K562 (cell line): ENCODE results near the gene UHRF1. TPM values are rescaled to one million over a fixed set of nuclear protein-coding genes. Genes with fewer than 3 reads are reported as not detected.

ENCODE experiments used
- ATAC-seq: fragments of 200-7000 bp; cut with Tn5 transposase; 3 replicates; pipeline ENCODE4 v1.9.1; 2020; ENCODE audit warnings: moderate library complexity
- BruUV-seq: library from RNA; stranded (reverse); fragments of 400-500 nt; replicated peaks from 2 replicates; lab custom pipeline; 2021; lab: Mats Ljungman, UMichigan
- CTCF ChIA-PET: fragments of 300-600 bp; formaldehyde crosslinking; extraction: SDS; loops from one replicate; lab custom pipeline; 2021; ENCODE audit warnings: low intra/inter-chr PET ratio; lab: Yijun Ruan, JAX
- POLR2A ChIA-PET: fragments of 300-600, 350-650 bp; sonication (Branson Sonifier 250); formaldehyde crosslinking; extraction: SDS; loops from one replicate; lab custom pipeline; 2021; ENCODE audit warnings: antibody characterized with exemption, inconsistent platforms; lab: Yijun Ruan, JAX
- DNase-seq, 4 experiments: peaks; one replicate each; pipeline versions ENCODE4 v3.0.0 to v3.0.0-alpha.2; 2011 to 2018; ENCODE audit warnings: low spot score in 3 of 4, mixed read lengths in 3 of 4; ENCODE audit errors: extremely low read depth in 1 of 4
- FAIRE-seq: peaks from 2 replicates; lab custom pipeline; 2011; peaks lifted over from hg19 to GRCh38; lab: Jason Lieb, UNC
- H2AFZ ChIP-seq: 2 replicates; pipeline ENCODE4 v1.6.0; 2011; ENCODE audit warnings: low read depth, low read length, control low read depth, inconsistent platforms
- H3K27ac ChIP-seq: fragments of 200-600 bp; 3 replicates; pipeline ENCODE4 v1.8.0; 2011; ENCODE audit warnings: low read depth, mild to moderate bottlenecking, control low read depth, inconsistent platforms, low read length, moderate library complexity, mixed read lengths; ENCODE audit errors: extremely low read depth
- H3K27me3 ChIP-seq, 2 experiments: fragments of 300-600 bp in 1 of 2; 2 replicates in 1 of 2; 3 replicates in 1 of 2; pipeline versions ENCODE4 v1.6.0 to v1.8.0; 2011; ENCODE audit warnings: inconsistent platforms in 2 of 2, low read length in 2 of 2, mild to moderate bottlenecking in 1 of 2, mixed read lengths in 1 of 2, moderate library complexity in 1 of 2; ENCODE audit not compliant: control insufficient read depth in 2 of 2, insufficient read depth in 2 of 2
- H3K36me3 ChIP-seq: fragments of 300-600 bp; 3 replicates; pipeline ENCODE4 v1.8.0; 2011; ENCODE audit warnings: mild to moderate bottlenecking, low read length, inconsistent platforms; ENCODE audit not compliant: control insufficient read depth, insufficient read depth
- H3K4me1 ChIP-seq, 2 experiments: fragments of 200-600 bp in 1 of 2; replicated peaks in 1 of 2; 2 replicates in 1 of 2; 3 replicates in 1 of 2; pipeline versions ENCODE4 v1.5.1 to v1.8.0; 2011; ENCODE audit warnings: inconsistent platforms in 2 of 2, low read length in 2 of 2, mild to moderate bottlenecking in 1 of 2, mixed read lengths in 1 of 2, moderate library complexity in 1 of 2; ENCODE audit not compliant: control insufficient read depth in 2 of 2, insufficient read depth in 2 of 2
- H3K4me2 ChIP-seq: 2 replicates; pipeline ENCODE4 v1.6.1; 2011; ENCODE audit warnings: low read length, control low read depth, inconsistent platforms, mixed read lengths; ENCODE audit not compliant: insufficient read depth
- H3K4me3 ChIP-seq: fragments of 200-600 bp; sonication (generic), shearing (Covaris generic); 2 replicates; pipeline ENCODE4 v1.5.1; 2016; ENCODE audit warnings: control low read depth, inconsistent platforms
- H3K79me2 ChIP-seq: fragments of 200-600 bp; 3 replicates; pipeline ENCODE4 v1.8.0; 2011; ENCODE audit warnings: low read length, inconsistent platforms; ENCODE audit not compliant: control insufficient read depth, insufficient read depth
- H3K9ac ChIP-seq, 2 experiments: 2 replicates each; pipeline versions ENCODE4 v1.6.0 to v1.6.1; 2011; ENCODE audit warnings: low read depth in 2 of 2, low read length in 2 of 2, control low read depth in 1 of 2, inconsistent platforms in 1 of 2, mild to moderate bottlenecking in 1 of 2, mixed read lengths in 1 of 2; ENCODE audit not compliant: insufficient read depth in 1 of 2
- H3K9me1 ChIP-seq: one replicate; pipeline ENCODE4 v1.6.0; 2011; ENCODE audit warnings: inconsistent platforms, mild to moderate bottlenecking, low read length, moderate library complexity; ENCODE audit not compliant: control insufficient read depth, insufficient read depth
- H3K9me3 ChIP-seq: replicated peaks from 2 replicates; pipeline ENCODE4 v1.5.1; 2011; ENCODE audit warnings: low read depth, low read length, inconsistent platforms; ENCODE audit not compliant: control insufficient read depth, insufficient read depth
- H4K20me1 ChIP-seq: replicated peaks from 2 replicates; pipeline ENCODE4 v1.6.1; 2011; ENCODE audit warnings: low read length, inconsistent platforms, mixed read lengths; ENCODE audit not compliant: control insufficient read depth, insufficient read depth
- CTBP1 ChIP-seq: fragments of 450-650 bp; IDR thresholded peaks from 2 replicates; pipeline ENCODE4 v1.6.1; 2016; ENCODE audit warnings: borderline replicate concordance
- HES1 ChIP-seq: fragments of 450-650 bp; IDR thresholded peaks from 2 replicates; pipeline ENCODE4 v1.6.1; 2016; ENCODE audit warnings: low read depth, mild to moderate bottlenecking, moderate library complexity
- HLTF ChIP-seq: fragments of 450-650 bp; IDR thresholded peaks from 2 replicates; pipeline ENCODE4 v1.6.1; 2016
- JUND ChIP-seq, 2 experiments: IDR thresholded peaks; 2 replicates in 1 of 2; 3 replicates in 1 of 2; pipeline ENCODE4 v1.6.1; 2011; ENCODE audit warnings: borderline replicate concordance in 2 of 2, low read depth in 2 of 2, low read length in 2 of 2, improper control_type of control experiment in 1 of 2, missing biosample characterization in 1 of 2, missing genetic modification characterization in 1 of 2, missing genetic modification reagents in 1 of 2
- KDM5B ChIP-seq: fragments of 200-600 bp; sonication (generic); IDR thresholded peaks from 2 replicates; pipeline ENCODE4 v1.6.1; 2012; ENCODE audit warnings: low read depth, mild to moderate bottlenecking, moderate library complexity, low read length, control low read depth, inconsistent platforms; ENCODE audit not compliant: insufficient replicate concordance
- KHSRP ChIP-seq: fragments of 450-650 bp; IDR thresholded peaks from 2 replicates; pipeline ENCODE4 v1.6.1; 2017
- NELFE ChIP-seq: IDR thresholded peaks from 2 replicates; pipeline ENCODE4 v1.6.1; 2011; ENCODE audit warnings: mild to moderate bottlenecking; ENCODE audit not compliant: insufficient read depth, insufficient read length
- NR2C1 ChIP-seq, 2 experiments: fragments of 450-650 bp; IDR thresholded peaks; 2 replicates each; pipeline ENCODE4 v1.6.1; 2017; ENCODE audit warnings: mild to moderate bottlenecking in 2 of 2, antibody characterized with exemption in 1 of 2, inconsistent platforms in 1 of 2, missing compliant biosample characterization in 1 of 2, missing genetic modification characterization in 1 of 2
- PKNOX1 ChIP-seq: fragments of 450-650 bp; IDR thresholded peaks from 2 replicates; pipeline ENCODE4 v1.6.1; 2016
- PRMT5 ChIP-seq: sonication (generic); formaldehyde crosslinking; IDR thresholded peaks from 2 replicates; pipeline ENCODE4 v1.5.0; 2020; ENCODE audit warnings: missing genetic modification reagents
- TAF1 ChIP-seq: IDR thresholded peaks from 2 replicates; pipeline ENCODE4 v1.6.1; 2011; ENCODE audit warnings: mild to moderate bottlenecking, low read length, moderate library complexity; ENCODE audit not compliant: insufficient read depth, control insufficient read depth, severe bottlenecking; ENCODE audit errors: extremely low read depth
- TEAD1 ChIP-seq, 2 experiments: fragments of 450-650 bp in 1 of 2; sonication (generic) in 1 of 2; formaldehyde crosslinking; IDR thresholded peaks; 2 replicates each; pipeline versions ENCODE4 v1.4.0 to v1.8.0; 2020 to 2022; ENCODE audit warnings: mild to moderate bottlenecking in 2 of 2, missing genetic modification reagents in 1 of 2
- TRIM25 ChIP-seq: fragments of 450-650 bp; IDR thresholded peaks from 2 replicates; pipeline ENCODE4 v1.7.0; 2016; ENCODE audit warnings: borderline replicate concordance
- ZBTB26 ChIP-seq: fragments of 450-650 bp; formaldehyde crosslinking; IDR thresholded peaks from 2 replicates; pipeline ENCODE4 v1.4.0; 2022; ENCODE audit warnings: missing genetic modification characterization
- ZNF277 ChIP-seq: fragments of 250-450 bp; sonication (Bioruptor Pico); IDR thresholded peaks from 2 replicates; pipeline ENCODE4 v1.8.0; 2022; ENCODE audit warnings: inconsistent platforms, mild to moderate bottlenecking, moderate library complexity, borderline replicate concordance
- ZNF311 ChIP-seq: fragments of 250-450 bp; sonication (Bioruptor Pico); IDR thresholded peaks from 2 replicates; pipeline ENCODE4 v1.4.0; 2020; ENCODE audit warnings: mild to moderate bottlenecking, moderate library complexity
- ZNF780A ChIP-seq: fragments of 250-450 bp; sonication (Bioruptor Pico); IDR thresholded peaks from 2 replicates; pipeline ENCODE4 v1.5.0; 2021; ENCODE audit warnings: mild to moderate bottlenecking
- WGBS: fragments of 100-300 bp; shearing (Covaris generic); methylation state at CpG from one replicate; pipeline ENCODE4 v1.1.6; 2016; ENCODE audit warnings: low coverage, mixed read lengths; ENCODE audit not compliant: insufficient coverage; ENCODE audit errors: missing lambda C conversion rate; 5-methylcytosine and 5-hydroxymethylcytosine counted together
- in situ Hi-C: fragments of 300-500 bp; cut with MboI; formaldehyde crosslinking; loops from 4 replicates; pipeline ENCODE4 v1.15.0; 2018; ENCODE audit warnings: inconsistent platforms, mixed read lengths
- intact Hi-C: fragments of 100-400 bp; cut with micrococcal nuclease; formaldehyde crosslinking; loops from 2 replicates; pipeline ENCODE4 v1.14.2; 2022
- polyA plus RNA-seq, 8 experiments: library from polyadenylated mRNA; depleted of rRNA in 4 of 8; stranded (reverse) in 5 of 8; unstranded in 3 of 8; fragments of >200 nt; fragmentation: Nextera tagmentation in 2 of 8; fragmentation: Illumina TruSeq in 1 of 8; extraction: Ambion mirVana in 2 of 8; extraction: Trizol in 1 of 8; gene quantifications; 2 replicates each; pipeline versions ENCODE4 v1.2.1 to v1.2.3, GENCODE V29; 2011 to 2014; ENCODE audit warnings: inconsistent platforms in 1 of 8, missing spikeins in 1 of 8
- total RNA-seq, 7 experiments: library from RNA; depleted of rRNA in 6 of 7; stranded (reverse); fragments of >200 nt in 6 of 7; fragmentation: Illumina TruSeq in 2 of 7; extraction: Trizol in 2 of 7; gene quantifications; 2 replicates each; pipeline versions ENCODE4 v1.2.1 to v1.2.3, GENCODE V29; 2011 to 2021; ENCODE audit warnings: low replicate concordance in 1 of 7

The UHRF1 gene
- total and polyA plus RNA-seq, 9 of the 15 experiments (the other 6 are each of a cell fraction or from before 2014, with no cell fraction given), result 6.0 to 101 (median 30.9) TPM

- Histone ChIP-seq H3K9me3 (no peaks in the 10 kb centered on the region), H3K79me2 (peaks cover 70% of the 10 kb centered on the region), H3K9ac (no peak overlapping the region), H3K4me2 (no peak overlapping the region), H3K27me3 (no peaks in the 10 kb centered on the region), H3K27ac (no peak overlapping the region), H4K20me1 (peaks cover 11% of the 10 kb centered on the region), H3K4me1 (peaks cover 0 to 14% of the 10 kb centered on the region in 2 experiments; a peak in 2 of 5 replicates), H3K36me3 (no peaks in the 10 kb centered on the region; the same call in 2 of the 3 replicates), H3K4me3 (no peak overlapping the region), H2AFZ (no peak overlapping the region), H3K9me1 (peaks cover 3% of the 10 kb centered on the region)
- 86% methylated on average over 18 of the region's 18 CpGs for WGBS
- no peak for ATAC-seq
- ChIA-PET CTCF (no interaction called here), POLR2A (interaction anchor here (0.8 kb wide), 1 partner anchor 16 kb away, joined by 3 read pairs; no protein-coding TSS in a partner anchor)
- no peak for DNase-seq
- no TSS peak for BruUV-seq
- intact Hi-C loops (no loop called here), in situ Hi-C loops (no loop called here)
- no peak for FAIRE-seq
- no peak for TF ChIP-seq PKNOX1
- TF ChIP-seq NR2C1 (IDR thresholded peaks at IDR 0.05), result no peak
- TF ChIP-seq NR2C1 (tag; IDR thresholded peaks at IDR 0.05), result no peak
- no peak for TF ChIP-seq NELFE
- TF ChIP-seq JUND (IDR thresholded peaks at IDR 0.05; ENCODE audit: borderline replicate concordance, low read depth, low read length), result no peak
- no peak for TF ChIP-seq JUND (tag; IDR thresholded peaks at IDR 0.05; ENCODE audit: borderline replicate concordance, low read depth, low read length)
- TF ChIP-seq ZNF311 (CRISPR knock-in tag), result no peak
- TF ChIP-seq KDM5B, result no peak
- TF ChIP-seq TAF1, result no peak
- TF ChIP-seq KHSRP, result no peak
- TF ChIP-seq ZNF780A (CRISPR knock-in tag), result no peak
- TF ChIP-seq TRIM25, result no peak
- no peak for TF ChIP-seq HES1
- TF ChIP-seq HLTF, result no peak
- no peak for TF ChIP-seq PRMT5 (CRISPR knock-in tag)
- no peak for TF ChIP-seq ZNF277
- no peak for TF ChIP-seq TEAD1 (CRISPR knock-in tag; IDR thresholded peaks at IDR 0.05)
- no peak for TF ChIP-seq CTBP1
- TF ChIP-seq ZBTB26 (CRISPR knock-in tag), result no peak
Measured at GRCh38 chr19:5003781-5004180, 94.5 kb downstream of the UHRF1 start.
